IPS-NIHi7 (cell line): Measurements from ENCODE around the gene SYT15.
"Not testable (repeated sequence)": the region's sequence is repeated elsewhere in the genome, so short reads cannot be mapped to it uniquely, and the experiment has no call there.

Experiments used
- DNase-seq: peaks from one replicate; pipeline ENCODE4 v3.0.0; 2012; ENCODE audit warnings: mixed read lengths; ENCODE audit errors: extremely low spot score

The SYT15 gene

DNA sequence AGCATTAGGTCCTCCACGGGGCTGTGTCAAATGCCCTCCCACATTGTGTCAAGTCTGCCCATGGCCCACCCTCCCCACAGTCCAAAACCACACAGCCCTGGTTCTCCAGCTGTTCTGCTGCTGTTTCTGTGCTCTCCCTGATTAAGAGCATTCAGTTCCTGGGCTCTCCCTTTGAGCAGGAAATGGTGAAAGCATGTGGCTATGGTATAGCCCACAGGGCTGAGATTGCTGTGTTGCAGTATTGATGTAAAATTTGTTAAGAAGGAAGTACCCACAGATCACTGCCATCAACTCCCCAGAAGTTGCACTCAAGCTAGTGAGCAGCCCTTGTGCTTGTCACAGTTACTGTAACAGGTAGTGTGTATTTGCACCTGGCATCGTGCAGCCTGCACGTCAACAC is 9.3 kb downstream of the SYT15 start:
- not testable (repeated sequence) for DNase-seq

GRCh38 chr10:46589589-46589988 is 10.7 kb downstream of the SYT15 start:
- DNase-seq: not testable (repeated sequence)

GRCh38 chr10:46591053-46591452 is 12.1 kb downstream of the SYT15 start:
- DNase-seq: not testable (repeated sequence)

DNA sequence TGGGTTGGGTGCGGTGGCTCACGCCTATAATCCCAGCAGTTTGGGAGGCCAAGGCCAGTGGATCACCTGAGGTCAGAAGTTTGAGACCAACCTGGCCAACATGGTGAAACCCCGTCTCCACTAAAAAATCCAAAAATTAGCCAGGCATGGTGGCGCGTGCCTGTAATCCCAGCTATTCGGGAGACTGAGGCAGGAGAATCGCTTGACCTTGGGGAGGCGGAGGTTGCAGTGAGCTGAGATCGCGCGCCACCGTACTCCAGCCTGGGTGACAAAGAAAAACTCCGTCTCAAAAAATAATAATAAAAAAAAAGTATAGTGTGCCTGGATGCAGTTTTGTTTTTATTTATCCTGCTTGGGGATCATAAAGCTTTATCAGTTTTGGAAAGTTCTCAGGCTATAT is 14.4 kb downstream of the SYT15 start:
- DNase-seq: not testable (repeated sequence)

DNA sequence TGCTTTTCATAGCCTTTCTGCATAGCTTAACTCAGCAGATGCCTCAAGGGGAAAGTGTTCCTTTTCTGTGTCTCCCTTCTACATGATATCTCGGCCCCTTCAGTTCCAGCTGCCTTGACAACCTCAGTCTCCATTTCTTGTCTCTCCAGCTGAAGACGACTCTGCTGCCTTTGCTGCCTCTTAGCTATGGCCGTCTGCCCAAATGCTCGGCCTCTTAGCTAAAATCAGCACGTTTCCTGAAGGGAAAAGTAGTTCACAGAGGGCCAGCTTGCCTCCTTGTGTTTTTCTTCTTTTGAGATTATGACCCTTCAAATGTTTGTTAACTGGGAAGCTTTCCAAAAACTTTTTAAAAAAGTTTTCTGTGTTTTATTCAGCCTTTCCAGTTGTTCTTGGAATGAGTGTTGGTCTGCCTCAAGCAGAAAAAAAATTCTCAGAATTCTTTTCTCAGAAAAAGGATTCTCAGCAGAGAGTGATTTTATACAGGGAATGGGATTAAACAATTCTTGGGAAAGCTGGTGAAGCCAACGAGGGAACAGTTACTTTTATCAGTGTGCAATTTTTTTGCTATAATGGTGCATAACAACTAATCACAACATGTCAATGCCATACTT is 15.6 kb downstream of the SYT15 start:
- not testable (repeated sequence) for DNase-seq

DNA sequence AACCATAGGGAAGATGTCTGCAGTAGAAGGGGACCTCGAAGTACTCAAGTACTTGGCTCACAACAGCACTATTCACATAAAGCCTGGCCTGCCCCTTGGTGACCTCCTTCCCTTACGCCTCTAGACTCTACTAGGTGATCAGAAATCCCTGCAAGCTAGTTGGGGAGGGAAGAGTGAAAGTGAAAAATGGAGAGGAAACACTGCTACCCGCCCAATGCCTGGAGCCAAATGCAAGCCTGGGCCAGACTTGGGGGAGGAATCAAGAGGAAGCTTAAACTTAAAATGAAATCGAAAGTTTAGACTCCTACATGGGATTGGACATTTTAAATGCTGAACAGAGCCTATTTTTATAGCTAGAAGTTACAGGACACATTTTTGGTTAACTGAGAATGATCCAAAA is 17.6 kb downstream of the SYT15 start:
- not testable (repeated sequence) for DNase-seq

GRCh38 chr10:46597616-46598246 is 18.8 kb downstream of the SYT15 start:
- DNase-seq: not testable (repeated sequence)

GRCh38 chr10:46600516-46600915 is 21.6 kb downstream of the SYT15 start:
- DNase-seq: not testable (repeated sequence)

- not testable (repeated sequence) for DNase-seq
These were observed 36.6 kb downstream of the SYT15 start for GRCh38 chr10:46615540-46615939.

- not testable (repeated sequence) for DNase-seq
These were observed 37.3 kb downstream of the SYT15 start for GRCh38 chr10:46616227-46616626.

- not testable (repeated sequence) for DNase-seq
These were observed 38.2 kb downstream of the SYT15 start for GRCh38 chr10:46617134-46617533.

DNA sequence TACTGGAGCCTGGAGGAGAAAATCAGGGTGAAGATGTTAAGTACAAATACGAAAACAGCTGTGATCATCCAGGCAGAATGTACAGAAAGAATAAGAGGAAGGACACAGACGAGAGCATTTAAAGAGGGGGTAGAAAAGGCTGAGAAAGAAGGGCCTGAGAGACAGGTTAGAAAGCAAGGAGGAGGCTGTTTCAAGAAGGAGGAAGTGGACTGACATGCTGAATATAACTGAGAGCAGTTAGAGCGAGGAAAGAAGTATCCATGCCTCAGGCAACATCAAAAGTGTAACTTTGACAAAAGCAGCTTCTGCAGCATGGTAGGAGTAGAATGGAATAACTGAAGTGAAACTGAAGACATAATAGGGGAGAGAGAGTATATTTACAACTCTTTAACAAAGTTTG is 39.0 kb downstream of the SYT15 start:
- DNase-seq: not testable (repeated sequence)

GRCh38 chr10:46623899-46624654 is 45.1 kb downstream of the SYT15 start:
- not testable (repeated sequence) for DNase-seq

DNA sequence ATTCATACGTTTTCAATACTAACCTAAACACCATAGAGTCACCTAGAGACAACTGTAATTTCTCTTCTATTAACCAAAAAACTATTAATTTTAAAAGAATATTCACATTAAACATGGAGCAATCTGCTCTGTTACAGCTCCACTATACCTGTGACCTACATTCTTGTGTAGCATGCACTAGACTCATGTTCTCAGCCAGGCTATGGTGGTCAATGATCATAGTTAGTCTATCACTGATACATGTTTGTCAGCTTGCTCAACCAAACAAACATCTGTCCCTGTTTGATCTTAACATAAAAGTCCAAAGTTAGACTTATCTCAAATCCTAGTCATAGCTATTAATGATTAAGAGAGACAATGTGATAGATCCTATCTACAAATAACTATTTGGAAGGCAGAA is 50.9 kb downstream of the SYT15 start:
- not testable (repeated sequence) for DNase-seq

DNA sequence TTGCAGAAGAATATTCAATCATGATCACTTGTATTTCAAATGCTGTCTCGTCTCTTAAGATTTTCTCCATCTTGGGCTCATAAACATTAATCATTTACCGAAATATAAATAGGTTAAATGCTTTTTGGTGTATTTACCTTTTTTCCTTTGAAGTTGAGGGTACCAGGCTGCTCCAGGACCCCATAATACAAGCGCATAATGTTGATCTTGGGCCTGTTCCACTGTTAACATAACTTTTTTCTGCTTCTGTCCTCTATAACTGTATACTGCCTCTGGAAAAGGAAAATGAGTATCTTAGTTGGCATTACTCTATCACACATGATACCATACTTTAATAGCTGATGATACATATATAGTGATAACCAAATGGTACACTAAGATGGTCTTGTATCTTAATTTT is 51.9 kb downstream of the SYT15 start:
- not testable (repeated sequence) for DNase-seq

GRCh38 chr10:46631683-46632082 is 52.8 kb downstream of the SYT15 start:
- not testable (repeated sequence) for DNase-seq

DNA sequence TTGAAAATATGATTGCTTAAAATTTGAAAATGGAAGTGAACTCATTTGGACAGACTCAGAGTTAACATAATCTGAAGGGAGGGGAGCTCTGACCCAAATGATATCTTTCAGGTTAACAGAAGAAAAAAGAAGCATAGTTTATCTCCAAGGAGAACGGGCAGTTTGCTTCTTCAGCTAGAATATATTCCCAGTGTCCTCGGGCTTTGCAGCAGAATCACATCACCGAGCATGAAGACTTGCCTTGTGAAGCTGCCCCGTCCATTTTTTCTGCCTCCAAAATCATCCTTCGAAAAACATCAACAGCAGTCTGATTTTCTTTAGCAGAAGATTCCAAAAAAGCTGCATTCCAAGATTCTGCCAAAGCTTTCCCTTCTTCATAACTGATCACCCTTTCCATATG is 55.8 kb downstream of the SYT15 start:
- not testable (repeated sequence) for DNase-seq

DNA sequence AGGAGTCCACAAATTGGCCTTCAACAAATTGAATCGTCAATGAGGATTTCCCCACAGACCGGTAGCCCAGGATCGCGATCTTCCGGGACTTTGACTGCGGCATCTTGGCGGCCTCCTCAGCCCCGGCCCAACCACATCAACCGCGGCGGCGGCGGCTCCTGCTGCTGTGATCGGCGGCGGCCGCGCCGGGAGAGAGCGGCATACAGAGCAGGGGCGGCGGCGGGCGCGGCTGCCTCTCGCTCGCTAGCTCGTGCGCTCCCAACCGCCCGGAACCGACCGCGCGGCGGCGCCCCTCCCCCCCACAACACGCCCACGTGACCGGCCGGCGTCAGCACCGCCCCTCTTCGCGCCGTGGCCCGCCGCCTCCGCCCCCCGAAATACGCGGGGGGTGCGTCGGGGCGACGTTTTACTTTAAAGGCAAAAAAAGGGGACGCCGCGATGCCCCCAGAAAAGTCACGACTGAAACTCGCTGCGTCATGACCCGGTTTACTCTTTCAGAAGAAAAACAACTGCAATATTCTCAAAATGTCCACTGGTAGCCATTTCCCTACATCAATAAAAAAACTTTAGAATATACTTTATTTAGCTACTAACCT is 56.5 kb downstream of the SYT15 start:
- DNase-seq: not testable (repeated sequence)

DNA sequence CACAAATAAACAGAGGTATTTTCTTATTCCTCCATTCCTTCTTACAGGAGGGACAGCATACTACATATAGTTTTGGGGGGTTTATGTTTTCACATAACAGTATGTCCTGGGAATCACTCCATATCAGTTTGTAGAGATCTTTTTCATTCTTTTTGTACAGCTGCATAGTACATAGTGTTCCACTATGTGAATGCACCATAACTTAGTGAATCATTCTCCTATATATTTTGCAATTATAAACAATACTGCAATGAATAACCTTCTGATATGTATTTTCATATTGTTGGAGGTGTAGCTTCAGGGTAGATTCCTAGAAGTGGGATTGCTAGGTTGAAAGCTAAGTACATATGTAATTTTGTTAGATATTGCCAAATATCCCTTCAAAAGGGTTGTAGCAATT is 61.1 kb downstream of the SYT15 start:
- DNase-seq: not testable (repeated sequence)
